Measurements from ENCODE around the gene SDR9C7.

The SDR9C7 gene

GRCh38 chr12:56935157-56935556 is 949 bp upstream of the SDR9C7 start:
- H3K4me3 ChIP-seq (ENCODE audit: control insufficient read depth, low read depth, low read length), result no peak overlapping the region
- DNase-seq (ENCODE audit: low read depth), result no peak
- TF ChIP-seq CTCF (conservative IDR thresholded peaks at IDR 0.05; ENCODE audit: control insufficient read depth, insufficient read depth, low read depth, low read length), result no peak

DNA sequence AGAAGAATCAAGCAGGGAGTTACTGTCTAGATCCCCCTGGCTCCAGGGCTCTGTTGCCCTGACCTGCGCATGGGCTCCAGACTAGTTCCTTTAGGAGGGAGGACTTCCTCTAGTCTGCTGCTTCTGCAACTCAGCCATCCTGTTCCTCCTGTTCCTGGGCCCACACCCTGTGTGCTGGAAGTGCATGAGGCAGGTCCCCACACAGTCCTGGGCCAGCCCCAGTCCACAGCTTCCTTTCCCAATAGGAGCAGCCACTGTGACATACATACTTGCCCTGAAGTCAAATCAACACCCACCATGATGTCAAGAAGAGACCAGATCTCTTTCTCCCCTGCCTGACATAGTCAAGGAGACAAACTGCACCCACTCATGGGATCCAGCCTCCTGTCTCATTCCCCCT is 1.3 kb downstream of the SDR9C7 start:
- no peak overlapping the region for H3K4me3 ChIP-seq (ENCODE audit: control insufficient read depth, low read depth, low read length)
- DNase-seq (ENCODE audit: low read depth), result no peak
- TF ChIP-seq CTCF (conservative IDR thresholded peaks at IDR 0.05; ENCODE audit: control insufficient read depth, insufficient read depth, low read depth, low read length), result no peak

DNA sequence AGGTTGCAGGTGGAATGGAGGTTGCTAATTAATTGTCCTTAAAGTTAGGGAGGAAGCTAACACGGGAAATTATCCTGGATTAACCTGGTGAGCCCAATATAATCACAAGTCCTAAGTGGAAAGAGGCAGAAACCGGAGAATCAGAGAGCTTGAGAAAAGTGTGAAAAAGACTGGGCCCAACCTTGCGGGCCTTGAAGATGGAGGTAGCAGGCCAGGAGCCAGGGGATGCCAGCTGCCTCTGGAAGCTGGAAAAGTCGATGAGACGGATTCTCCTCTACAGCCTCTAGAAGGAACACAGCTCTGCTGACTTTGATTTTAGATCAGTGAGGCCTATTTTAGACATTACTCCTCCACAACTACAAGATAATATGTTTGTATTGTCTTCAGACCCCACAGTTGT is 2.1 kb downstream of the SDR9C7 start:
- no peak for TF ChIP-seq CTCF (conservative IDR thresholded peaks at IDR 0.05; ENCODE audit: control insufficient read depth, insufficient read depth, low read depth, low read length)
- DNase-seq (ENCODE audit: low read depth), result no peak
- no peak overlapping the region for H3K4me3 ChIP-seq (ENCODE audit: control insufficient read depth, low read depth, low read length)

GRCh38 chr12:56931474-56931978 is 2.7 kb downstream of the SDR9C7 start:
- peak; percentile 53 for DNase-seq (ENCODE audit: low read depth)
- no peak overlapping the region for H3K4me3 ChIP-seq (ENCODE audit: control insufficient read depth, low read depth, low read length)
- TF ChIP-seq CTCF (conservative IDR thresholded peaks at IDR 0.05; ENCODE audit: control insufficient read depth, insufficient read depth, low read depth, low read length), result no peak

DNA sequence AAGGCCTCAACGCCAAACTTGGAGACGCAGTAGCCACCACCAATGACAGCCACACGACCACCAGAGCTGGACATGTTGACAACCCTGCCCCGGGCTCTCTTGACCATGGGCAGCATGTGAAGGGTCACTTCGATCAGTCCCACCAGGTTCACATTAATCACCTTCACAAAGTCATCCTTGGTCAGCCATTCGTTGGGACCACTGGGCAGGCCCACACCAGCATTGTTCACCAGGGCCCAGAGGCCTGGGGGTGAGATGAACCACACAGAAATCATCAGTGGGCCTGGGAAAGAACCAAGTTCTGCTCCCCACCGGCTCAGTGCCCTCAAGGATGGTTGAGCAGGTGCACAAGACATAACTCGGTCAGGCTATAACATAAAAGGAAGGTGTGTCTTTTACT is 4.0 kb downstream of the SDR9C7 start:
- TF ChIP-seq CTCF (conservative IDR thresholded peaks at IDR 0.05; ENCODE audit: control insufficient read depth, insufficient read depth, low read depth, low read length), result no peak
- no peak for DNase-seq (ENCODE audit: low read depth)
- H3K4me3 ChIP-seq (ENCODE audit: control insufficient read depth, low read depth, low read length), result no peak overlapping the region

GRCh38 chr12:56929780-56930179 is 4.4 kb downstream of the SDR9C7 start:
- TF ChIP-seq CTCF (conservative IDR thresholded peaks at IDR 0.05; ENCODE audit: control insufficient read depth, insufficient read depth, low read depth, low read length), result no peak
- no peak overlapping the region for H3K4me3 ChIP-seq (ENCODE audit: control insufficient read depth, low read depth, low read length)
- no peak for DNase-seq (ENCODE audit: low read depth)

DNA sequence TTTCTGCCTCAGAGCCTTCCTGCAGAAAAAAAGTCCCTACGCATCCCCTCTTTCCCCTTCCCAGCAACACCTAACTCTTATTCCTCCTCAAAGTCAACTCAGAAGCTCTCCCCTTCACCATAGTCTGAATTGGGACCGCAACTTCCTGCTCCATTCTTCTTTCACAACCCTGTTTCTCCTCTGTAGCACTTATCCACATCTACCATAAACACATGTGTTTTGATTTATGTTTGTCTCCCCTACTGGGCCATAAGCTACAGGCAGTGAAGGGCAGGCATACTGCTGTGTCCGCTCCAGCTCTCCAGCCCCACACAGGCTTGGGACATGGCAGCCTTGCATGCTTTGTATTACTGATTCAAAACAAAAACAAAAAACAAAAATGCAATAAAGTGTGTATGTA is 5.9 kb downstream of the SDR9C7 start:
- no peak for TF ChIP-seq CTCF (conservative IDR thresholded peaks at IDR 0.05; ENCODE audit: control insufficient read depth, insufficient read depth, low read depth, low read length)
- H3K4me3 ChIP-seq (ENCODE audit: control insufficient read depth, low read depth, low read length), result no peak overlapping the region

More for the DNA sequence above, 5.9 kb downstream of the SDR9C7 start:
- DNase-seq (ENCODE audit: low read depth), result no peak

All from fibroblast of mammary gland (primary cell).